H9 (cell line): ENCODE data around the gene HGF. TPM values are rescaled to one million over a fixed set of nuclear protein-coding genes. Genes with fewer than 3 reads are reported as not detected.

Experiments used
- DNase-seq: peaks from one replicate; pipeline ENCODE4 v3.0.0-alpha.2; 2017
- H2AFZ ChIP-seq: one replicate; pipeline ENCODE4 v1.6.1; 2013; ENCODE audit warnings: mild to moderate bottlenecking, low read length, control low read depth, moderate library complexity
- H2AK5ac ChIP-seq: 2 replicates; pipeline ENCODE4 v1.6.1; 2013; ENCODE audit warnings: low read length, control low read depth, mixed read lengths; ENCODE audit not compliant: insufficient read length
- H2BK120ac ChIP-seq: one replicate; pipeline ENCODE4 v1.6.1; 2013; ENCODE audit warnings: low read depth, mild to moderate bottlenecking, low read length, control low read depth, inconsistent platforms; ENCODE audit not compliant: poor library complexity, severe bottlenecking
- H2BK12ac ChIP-seq: 2 replicates; pipeline ENCODE4 v1.6.1; 2013; ENCODE audit warnings: low read length, control low read depth, mixed read lengths, low read depth; ENCODE audit not compliant: insufficient read length
- H2BK15ac ChIP-seq: 2 replicates; pipeline ENCODE4 v1.6.1; 2013; ENCODE audit warnings: low read depth, low read length, control low read depth
- H2BK20ac ChIP-seq: one replicate; pipeline ENCODE4 v1.6.1; 2013; ENCODE audit warnings: low read depth, mild to moderate bottlenecking, low read length, control low read depth, inconsistent platforms; ENCODE audit not compliant: poor library complexity, severe bottlenecking
- H2BK5ac ChIP-seq: 2 replicates; pipeline ENCODE4 v1.6.1; 2013; ENCODE audit warnings: low read length, control low read depth, mixed read lengths; ENCODE audit not compliant: insufficient read length
- H3K14ac ChIP-seq: 2 replicates; pipeline ENCODE4 v1.6.1; 2013; ENCODE audit warnings: low read length, control low read depth; ENCODE audit not compliant: insufficient read depth
- H3K18ac ChIP-seq: 2 replicates; pipeline ENCODE4 v1.6.1; 2013; ENCODE audit warnings: low read depth, mild to moderate bottlenecking, mixed read lengths, low read length, control low read depth; ENCODE audit not compliant: insufficient read length
- H3K23ac ChIP-seq: 2 replicates; pipeline ENCODE4 v1.6.1; 2013; ENCODE audit warnings: low read length, control low read depth, mixed read lengths, low read depth; ENCODE audit not compliant: insufficient read length
- H3K23me2 ChIP-seq: 2 replicates; pipeline ENCODE4 v1.6.1; 2013; ENCODE audit warnings: low read depth, mild to moderate bottlenecking, mixed read lengths, low read length, control low read depth; ENCODE audit not compliant: insufficient read length, poor library complexity, severe bottlenecking
- H3K27ac ChIP-seq: 2 replicates; pipeline ENCODE4 v1.5.1; 2013; ENCODE audit warnings: low read length, control low read depth, mixed read lengths, low read depth; ENCODE audit not compliant: insufficient read length
- H3K27me3 ChIP-seq: 2 replicates; pipeline ENCODE4 v1.6.1; 2013; ENCODE audit warnings: low read length, control low read depth, inconsistent platforms; ENCODE audit not compliant: insufficient read depth
- H3K4ac ChIP-seq: 2 replicates; pipeline ENCODE4 v1.6.1; 2013; ENCODE audit warnings: low read depth, mild to moderate bottlenecking, control low read depth, inconsistent platforms, low read length, moderate library complexity
- H3K4me1 ChIP-seq: 2 replicates; pipeline ENCODE4 v1.6.1; 2013; ENCODE audit warnings: low read length, control low read depth, inconsistent platforms; ENCODE audit not compliant: insufficient read depth
- H3K4me2 ChIP-seq: 2 replicates; pipeline ENCODE4 v1.6.1; 2013; ENCODE audit warnings: low read length, control low read depth, mixed read lengths; ENCODE audit not compliant: insufficient read length, insufficient read depth
- H3K56ac ChIP-seq: 2 replicates; pipeline ENCODE4 v1.6.1; 2013; ENCODE audit warnings: low read depth, mild to moderate bottlenecking, mixed read lengths, low read length, control low read depth; ENCODE audit not compliant: insufficient read length
- H3K79me1 ChIP-seq: 2 replicates; pipeline ENCODE4 v1.6.1; 2013; ENCODE audit warnings: low read depth, mild to moderate bottlenecking, moderate library complexity, low read length, control low read depth, inconsistent platforms; ENCODE audit not compliant: insufficient read depth, poor library complexity, severe bottlenecking
- H3K79me2 ChIP-seq: 2 replicates; pipeline ENCODE4 v1.6.1; 2013; ENCODE audit warnings: low read length, control low read depth, inconsistent platforms; ENCODE audit not compliant: insufficient read depth
- H3K9ac ChIP-seq: 2 replicates; pipeline ENCODE4 v1.6.1; 2013; ENCODE audit warnings: low read length, control low read depth, mixed read lengths; ENCODE audit not compliant: insufficient read length; ENCODE audit errors: extremely low read depth
- H3K9me3 ChIP-seq: one replicate; pipeline ENCODE4 v1.6.1; 2013; ENCODE audit warnings: low read depth, low read length, inconsistent platforms; ENCODE audit not compliant: control insufficient read depth
- H3T11ph ChIP-seq: one replicate; pipeline ENCODE4 v1.6.1; 2013; ENCODE audit warnings: mild to moderate bottlenecking, low read length, control low read depth, inconsistent platforms
- H4K20me1 ChIP-seq: one replicate; pipeline ENCODE4 v1.6.1; 2013; ENCODE audit not compliant: control insufficient read depth, insufficient read length, insufficient read depth
- H4K5ac ChIP-seq: 2 replicates; pipeline ENCODE4 v1.6.1; 2013; ENCODE audit warnings: low read depth, mild to moderate bottlenecking, mixed read lengths, low read length, control low read depth; ENCODE audit not compliant: insufficient read length
- H4K8ac ChIP-seq: replicated peaks from 2 replicates; pipeline ENCODE4 v1.6.1; 2013; ENCODE audit warnings: low read length, control low read depth, mixed read lengths, low read depth; ENCODE audit not compliant: insufficient read length
- H4K91ac ChIP-seq: 2 replicates; pipeline ENCODE4 v1.6.1; 2013; ENCODE audit warnings: low read depth, mild to moderate bottlenecking, moderate library complexity, mixed read lengths, low read length, control low read depth; ENCODE audit not compliant: insufficient read length
- H3K27ac Mint-ChIP-seq, 3 experiments: 2 replicates in 2 of 3; 3 replicates in 1 of 3; pipeline ENCODE4 v1.8.0; 2020 to 2021; ENCODE audit warnings: mixed read lengths in 3 of 3, mild to moderate bottlenecking in 1 of 3, moderate library complexity in 1 of 3
- H3K27me3 Mint-ChIP-seq: 2 replicates; pipeline ENCODE4 v1.8.0; 2021; ENCODE audit warnings: low read depth, mild to moderate bottlenecking, moderate library complexity, mixed read lengths
- H3K36me3 Mint-ChIP-seq, 3 experiments: 2 replicates in 2 of 3; 3 replicates in 1 of 3; pipeline ENCODE4 v1.8.0; 2020 to 2021; ENCODE audit warnings: low read depth in 3 of 3, mixed read lengths in 3 of 3; ENCODE audit not compliant: insufficient read depth in 1 of 3
- H3K4me1 Mint-ChIP-seq, 2 experiments: 2 replicates each; pipeline ENCODE4 v1.8.0; 2020; ENCODE audit warnings: mixed read lengths in 2 of 2
- H3K4me3 Mint-ChIP-seq, 2 experiments: 2 replicates in 1 of 2; 3 replicates in 1 of 2; pipeline ENCODE4 v1.8.0; 2020 to 2021; ENCODE audit warnings: mild to moderate bottlenecking in 2 of 2, mixed read lengths in 2 of 2, moderate library complexity in 1 of 2
- H3K9me3 Mint-ChIP-seq, 2 experiments: 2 replicates in 1 of 2; 3 replicates in 1 of 2; pipeline ENCODE4 v1.8.0; 2020; ENCODE audit warnings: mild to moderate bottlenecking in 2 of 2, mixed read lengths in 2 of 2, moderate library complexity in 1 of 2
- WGBS: extraction: QIAGEN DNeasy Blood & Tissue Kit; methylation state at CpG from one replicate; pipeline ENCODE4 v1.1.7; 2013; ENCODE audit warnings: missing lambda C conversion rate, low lambda C conversion rate, mixed read lengths; ENCODE audit not compliant: insufficient read length; ENCODE audit errors: extremely low coverage; 5-methylcytosine and 5-hydroxymethylcytosine counted together
- total RNA-seq: library from RNA; stranded (reverse); gene quantifications from 2 replicates; pipeline ENCODE4 v1.2.1, GENCODE V29; 2021
- TF ChIP-seq, protein P1 (sequence below): fragments of 200-600 bp; sonication (generic); conservative IDR thresholded peaks from 3 replicates; pipeline ENCODE4 v1.8.0; 2021; ENCODE audit warnings: antibody characterized with exemption, mild to moderate bottlenecking

The HGF gene
- total RNA-seq, 1 experiment from 2014 or later = 0.15 TPM

DNA sequence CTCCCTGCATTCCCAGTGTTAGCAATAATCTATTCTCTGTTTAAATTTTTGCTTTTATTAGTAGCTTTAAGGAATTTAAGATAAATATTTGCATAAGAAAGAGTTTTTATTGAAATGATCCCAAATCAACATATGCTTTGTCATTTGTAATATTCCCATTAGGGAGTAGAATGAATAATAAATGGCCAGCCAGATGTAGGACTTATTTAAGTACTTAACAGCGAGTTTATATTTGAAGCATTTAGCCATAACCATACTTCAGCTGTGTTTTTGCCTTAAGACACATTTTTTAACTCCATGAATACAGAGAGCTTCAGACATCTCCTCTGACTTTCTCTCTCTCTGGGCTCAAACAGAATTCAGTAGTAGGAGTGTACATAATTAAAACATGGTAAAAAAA is 103.6 kb downstream of the HGF start:
- no peak overlapping the region for H3K23ac ChIP-seq
- H4K8ac ChIP-seq = no peak overlapping the region
- no peak overlapping the region for H2BK120ac ChIP-seq
- peaks cover 46 to 48% of the 10 kb centered on the region in 2 experiments for H3K4me1 Mint-ChIP-seq
- H2BK5ac ChIP-seq = no peak overlapping the region
- H3K18ac ChIP-seq = no peak overlapping the region
- no peaks in the 10 kb centered on the region for H3K27me3 Mint-ChIP-seq
- H3K79me1 ChIP-seq = no peaks in the 10 kb centered on the region
- no peaks in the 10 kb centered on the region for H4K20me1 ChIP-seq
- TF ChIP-seq, protein P1, sequence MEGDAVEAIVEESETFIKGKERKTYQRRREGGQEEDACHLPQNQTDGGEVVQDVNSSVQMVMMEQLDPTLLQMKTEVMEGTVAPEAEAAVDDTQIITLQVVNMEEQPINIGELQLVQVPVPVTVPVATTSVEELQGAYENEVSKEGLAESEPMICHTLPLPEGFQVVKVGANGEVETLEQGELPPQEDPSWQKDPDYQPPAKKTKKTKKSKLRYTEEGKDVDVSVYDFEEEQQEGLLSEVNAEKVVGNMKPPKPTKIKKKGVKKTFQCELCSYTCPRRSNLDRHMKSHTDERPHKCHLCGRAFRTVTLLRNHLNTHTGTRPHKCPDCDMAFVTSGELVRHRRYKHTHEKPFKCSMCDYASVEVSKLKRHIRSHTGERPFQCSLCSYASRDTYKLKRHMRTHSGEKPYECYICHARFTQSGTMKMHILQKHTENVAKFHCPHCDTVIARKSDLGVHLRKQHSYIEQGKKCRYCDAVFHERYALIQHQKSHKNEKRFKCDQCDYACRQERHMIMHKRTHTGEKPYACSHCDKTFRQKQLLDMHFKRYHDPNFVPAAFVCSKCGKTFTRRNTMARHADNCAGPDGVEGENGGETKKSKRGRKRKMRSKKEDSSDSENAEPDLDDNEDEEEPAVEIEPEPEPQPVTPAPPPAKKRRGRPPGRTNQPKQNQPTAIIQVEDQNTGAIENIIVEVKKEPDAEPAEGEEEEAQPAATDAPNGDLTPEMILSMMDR = no peak
- H3K4ac ChIP-seq = no peak overlapping the region
- no peaks in the 10 kb centered on the region for H3K27me3 ChIP-seq
- no peak overlapping the region for H4K5ac ChIP-seq
- no peak overlapping the region for H3K14ac ChIP-seq
- H3K27ac ChIP-seq = no peak overlapping the region
- H2AFZ ChIP-seq = no peak overlapping the region
- no peaks in the 10 kb centered on the region; a peak in 1 of 5 replicates for H3K9me3 Mint-ChIP-seq
- no peak overlapping the region for H3K4me2 ChIP-seq
- no peaks in the 10 kb centered on the region; the same call in 1 of the 2 replicates for H3K4me1 ChIP-seq
- peaks cover 0 to 2% (median 0%) of the 10 kb centered on the region in 3 experiments; a peak in 3 of 7 replicates for H3K36me3 Mint-ChIP-seq
- no peak overlapping the region; a peak in 1 of 5 replicates for H3K4me3 Mint-ChIP-seq
- DNase-seq = no peak
- no CpG with 5 or more reads among the region's 1 CpG for WGBS
- H3K56ac ChIP-seq = no peak overlapping the region
- H2BK15ac ChIP-seq = no peak overlapping the region
- no peak overlapping the region for H2AK5ac ChIP-seq
- H3K9ac ChIP-seq = no peak overlapping the region
- H3K9me3 ChIP-seq = no peaks in the 10 kb centered on the region
- no peak overlapping the region for H2BK12ac ChIP-seq
- peak overlapping the region in 2 of 3 experiments; percentile 51 to 94; a peak in 5 of 7 replicates for H3K27ac Mint-ChIP-seq
- no peak overlapping the region for H4K91ac ChIP-seq
- H3T11ph ChIP-seq = no peak overlapping the region
- no peaks in the 10 kb centered on the region for H3K79me2 ChIP-seq
- no peaks in the 10 kb centered on the region for H3K23me2 ChIP-seq
- no peak overlapping the region for H2BK20ac ChIP-seq
